Astrocyte of the spinal cord (primary cell): ENCODE data around the gene FLG.

Experiments
- DNase-seq: peaks from one replicate; pipeline ENCODE4 v3.0.0; 2011; ENCODE audit warnings: low read depth, low spot score
- H3K4me3 ChIP-seq: 2 replicates; pipeline ENCODE4 v1.5.1; 2011; ENCODE audit warnings: low read depth, mild to moderate bottlenecking, low read length, moderate library complexity
- CTCF ChIP-seq: IDR thresholded peaks from 2 replicates; pipeline ENCODE4 v1.5.1; 2012; ENCODE audit warnings: low read depth, mild to moderate bottlenecking, low read length, inconsistent platforms
- in situ Hi-C: cut with HindIII; loops from 2 replicates; pipeline ENCODE4 v1.10.0; 2017; ENCODE audit warnings: low sequenced_read_pairs

Gene FLG

GRCh38 chr1:152325111-152325510, at the start of gene FLG:
Gene FLG, minus strand, starts transcription at chr1:152325239. Its CDS starts 9,783 bp downstream, at chr1:152315456.
- in situ Hi-C loops: no loop called here
- DNase-seq: no peak
- TF ChIP-seq CTCF: no peak
- no peak within 1 kb of the TSS for H3K4me3 ChIP-seq

GRCh38 chr1:152374451-152374850, 49.4 kb upstream of the FLG start:
- in situ Hi-C loops: no loop called here
- DNase-seq: no peak
- TF ChIP-seq CTCF: no peak
- H3K4me3 ChIP-seq: no peak overlapping the region

- no peak for TF ChIP-seq CTCF
- in situ Hi-C loops: no loop called here
- DNase-seq: no peak
- H3K4me3 ChIP-seq: no peak overlapping the region
Measured at GRCh38 chr1:152372672-152373071, 47.6 kb upstream of the FLG start.

- TF ChIP-seq CTCF: no peak
- DNase-seq: no peak
- H3K4me3 ChIP-seq: no peak overlapping the region
- in situ Hi-C loops: no loop called here
Measured at GRCh38 chr1:152367436-152367835, 42.4 kb upstream of the FLG start.

GRCh38 chr1:152359906-152360305, 34.9 kb upstream of the FLG start, which contains the start of gene FLG2:
Gene FLG2, minus strand, starts transcription at chr1:152360006. Its CDS starts 1,122 bp downstream, at chr1:152358884.
- in situ Hi-C loops: no loop called here
- no peak within 1 kb of the TSS for H3K4me3 ChIP-seq
- no peak for TF ChIP-seq CTCF
- no peak for DNase-seq

GRCh38 chr1:152356736-152357135, 31.7 kb upstream of the FLG start:
- in situ Hi-C loops: no loop called here
- no peak for TF ChIP-seq CTCF
- H3K4me3 ChIP-seq: no peak overlapping the region
- DNase-seq: no peak

GRCh38 chr1:152349611-152350010, 24.6 kb upstream of the FLG start:
- DNase-seq: no peak
- no peak overlapping the region for H3K4me3 ChIP-seq
- no peak for TF ChIP-seq CTCF
- in situ Hi-C loops: no loop called here
